Measurements from ENCODE around the gene NUTM2B.
"Not testable (repeated sequence)": the region's sequence is repeated elsewhere in the genome, so short reads cannot be mapped to it uniquely, and the experiment has no call there.

NUTM2B gene

GRCh38 chr10:79687406-79688150 lies 15.4 kb upstream of the NUTM2B start:
- not testable (repeated sequence) for H3K36me3 ChIP-seq (ENCODE audit: control insufficient read depth, insufficient read depth, low read length); H3K9me3 ChIP-seq (ENCODE audit: control insufficient read depth, insufficient read depth, low read length); H3K4me3 ChIP-seq (ENCODE audit: low read depth, low read length); H3K4me1 ChIP-seq (ENCODE audit: control insufficient read depth, insufficient read depth, low read length); H3K27me3 ChIP-seq (ENCODE audit: control insufficient read depth, insufficient read depth, low read length); H3K9ac ChIP-seq (ENCODE audit: low read depth, low read length); H3K27ac ChIP-seq (ENCODE audit: low read depth, low read length)

- not testable (repeated sequence) for H3K9ac ChIP-seq (ENCODE audit: low read depth, low read length); H3K9me3 ChIP-seq (ENCODE audit: control insufficient read depth, insufficient read depth, low read length); H3K4me1 ChIP-seq (ENCODE audit: control insufficient read depth, insufficient read depth, low read length); H3K4me3 ChIP-seq (ENCODE audit: low read depth, low read length); H3K36me3 ChIP-seq (ENCODE audit: control insufficient read depth, insufficient read depth, low read length); H3K27me3 ChIP-seq (ENCODE audit: control insufficient read depth, insufficient read depth, low read length); H3K27ac ChIP-seq (ENCODE audit: low read depth, low read length)
These were observed 14.2 kb upstream of the NUTM2B start for GRCh38 chr10:79688798-79689197.

- H3K9me3 ChIP-seq (ENCODE audit: control insufficient read depth, insufficient read depth, low read length); H3K9ac ChIP-seq (ENCODE audit: low read depth, low read length); H3K27ac ChIP-seq (ENCODE audit: low read depth, low read length); H3K36me3 ChIP-seq (ENCODE audit: control insufficient read depth, insufficient read depth, low read length); H3K4me3 ChIP-seq (ENCODE audit: low read depth, low read length); H3K4me1 ChIP-seq (ENCODE audit: control insufficient read depth, insufficient read depth, low read length); H3K27me3 ChIP-seq (ENCODE audit: control insufficient read depth, insufficient read depth, low read length): not testable (repeated sequence)
These were observed 6.4 kb upstream of the NUTM2B start for GRCh38 chr10:79696596-79696995.

GRCh38 chr10:79697141-79697540 lies 5.9 kb upstream of the NUTM2B start:
- H3K27me3 ChIP-seq (ENCODE audit: control insufficient read depth, insufficient read depth, low read length); H3K4me1 ChIP-seq (ENCODE audit: control insufficient read depth, insufficient read depth, low read length); H3K9ac ChIP-seq (ENCODE audit: low read depth, low read length); H3K27ac ChIP-seq (ENCODE audit: low read depth, low read length); H3K9me3 ChIP-seq (ENCODE audit: control insufficient read depth, insufficient read depth, low read length); H3K4me3 ChIP-seq (ENCODE audit: low read depth, low read length); H3K36me3 ChIP-seq (ENCODE audit: control insufficient read depth, insufficient read depth, low read length): not testable (repeated sequence)

DNA sequence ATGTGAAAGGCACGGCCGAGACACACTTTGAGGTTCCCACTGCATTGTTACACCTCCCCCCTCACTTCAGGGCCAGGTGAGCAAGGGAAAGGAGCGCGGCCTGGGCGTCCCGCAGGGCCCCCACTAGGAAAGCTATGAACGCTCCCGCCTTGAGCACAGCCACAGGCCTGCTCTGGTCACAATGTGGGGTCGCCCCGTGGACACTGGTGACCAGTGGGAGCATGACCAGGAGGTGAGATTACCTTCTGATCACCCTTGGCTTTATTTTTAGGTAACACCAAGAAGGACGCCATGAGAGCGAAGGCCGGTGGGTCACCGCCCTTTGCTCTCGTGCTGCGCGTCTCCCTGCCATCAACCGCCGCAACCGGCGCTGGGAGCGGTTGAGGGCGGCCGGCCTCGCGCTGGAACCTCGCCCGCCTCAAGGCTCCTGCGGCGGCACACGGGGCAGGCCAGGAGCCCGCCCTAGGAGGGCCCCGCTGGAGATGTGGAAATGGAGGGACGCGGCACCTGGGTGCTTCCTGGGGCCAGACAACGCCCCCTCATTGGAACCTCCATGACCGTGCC lies 2.6 kb upstream of the NUTM2B start:
- H3K4me3 ChIP-seq (ENCODE audit: low read depth, low read length); H3K9me3 ChIP-seq (ENCODE audit: control insufficient read depth, insufficient read depth, low read length); H3K27ac ChIP-seq (ENCODE audit: low read depth, low read length); H3K4me1 ChIP-seq (ENCODE audit: control insufficient read depth, insufficient read depth, low read length); H3K36me3 ChIP-seq (ENCODE audit: control insufficient read depth, insufficient read depth, low read length); H3K9ac ChIP-seq (ENCODE audit: low read depth, low read length); H3K27me3 ChIP-seq (ENCODE audit: control insufficient read depth, insufficient read depth, low read length): not testable (repeated sequence)

DNA sequence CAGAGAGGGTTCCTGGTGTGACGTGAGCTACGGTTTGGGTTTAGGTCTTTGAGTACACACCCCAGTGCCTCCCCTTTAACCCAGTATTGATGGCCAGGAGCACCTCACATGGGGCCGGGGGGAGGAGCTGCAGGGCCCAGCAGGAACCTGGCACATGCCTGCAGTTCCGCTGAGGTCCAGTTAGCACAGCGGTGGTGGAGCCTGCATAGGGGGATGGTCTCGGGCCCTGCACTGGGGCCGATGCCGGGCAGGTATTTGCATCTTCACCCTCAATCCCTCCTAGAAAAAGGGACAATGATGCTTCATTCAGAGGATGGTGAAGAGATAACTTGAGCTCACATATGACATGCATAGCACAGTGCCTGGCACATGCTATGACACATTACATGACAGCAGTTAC lies 4.0 kb downstream of the NUTM2B start:
- H3K4me1 ChIP-seq (ENCODE audit: control insufficient read depth, insufficient read depth, low read length); H3K36me3 ChIP-seq (ENCODE audit: control insufficient read depth, insufficient read depth, low read length); H3K4me3 ChIP-seq (ENCODE audit: low read depth, low read length); H3K27ac ChIP-seq (ENCODE audit: low read depth, low read length); H3K27me3 ChIP-seq (ENCODE audit: control insufficient read depth, insufficient read depth, low read length); H3K9me3 ChIP-seq (ENCODE audit: control insufficient read depth, insufficient read depth, low read length); H3K9ac ChIP-seq (ENCODE audit: low read depth, low read length): not testable (repeated sequence)

DNA sequence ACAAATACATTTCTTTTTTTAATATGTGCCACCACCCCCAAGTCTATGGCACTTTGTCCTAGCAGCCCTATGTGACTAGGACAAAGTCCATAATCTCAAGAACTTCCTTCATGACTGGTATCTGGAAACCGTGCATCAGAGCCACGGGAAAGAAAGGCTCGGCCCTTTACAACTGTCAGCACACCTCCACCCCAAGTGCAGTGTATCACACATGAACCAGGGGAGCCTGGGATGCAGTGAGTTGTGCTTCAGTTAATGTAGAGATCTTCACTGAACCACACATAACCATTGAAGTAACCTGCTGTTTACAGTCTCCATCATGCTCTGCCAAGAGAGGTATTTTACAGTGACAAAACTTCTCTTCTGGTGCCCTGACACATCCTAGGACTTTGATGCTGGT lies 11.9 kb downstream of the NUTM2B start:
- not testable (repeated sequence) for H3K27ac ChIP-seq (ENCODE audit: low read depth, low read length); H3K4me1 ChIP-seq (ENCODE audit: control insufficient read depth, insufficient read depth, low read length); H3K9ac ChIP-seq (ENCODE audit: low read depth, low read length); H3K36me3 ChIP-seq (ENCODE audit: control insufficient read depth, insufficient read depth, low read length); H3K27me3 ChIP-seq (ENCODE audit: control insufficient read depth, insufficient read depth, low read length); H3K4me3 ChIP-seq (ENCODE audit: low read depth, low read length); H3K9me3 ChIP-seq (ENCODE audit: control insufficient read depth, insufficient read depth, low read length)

DNA sequence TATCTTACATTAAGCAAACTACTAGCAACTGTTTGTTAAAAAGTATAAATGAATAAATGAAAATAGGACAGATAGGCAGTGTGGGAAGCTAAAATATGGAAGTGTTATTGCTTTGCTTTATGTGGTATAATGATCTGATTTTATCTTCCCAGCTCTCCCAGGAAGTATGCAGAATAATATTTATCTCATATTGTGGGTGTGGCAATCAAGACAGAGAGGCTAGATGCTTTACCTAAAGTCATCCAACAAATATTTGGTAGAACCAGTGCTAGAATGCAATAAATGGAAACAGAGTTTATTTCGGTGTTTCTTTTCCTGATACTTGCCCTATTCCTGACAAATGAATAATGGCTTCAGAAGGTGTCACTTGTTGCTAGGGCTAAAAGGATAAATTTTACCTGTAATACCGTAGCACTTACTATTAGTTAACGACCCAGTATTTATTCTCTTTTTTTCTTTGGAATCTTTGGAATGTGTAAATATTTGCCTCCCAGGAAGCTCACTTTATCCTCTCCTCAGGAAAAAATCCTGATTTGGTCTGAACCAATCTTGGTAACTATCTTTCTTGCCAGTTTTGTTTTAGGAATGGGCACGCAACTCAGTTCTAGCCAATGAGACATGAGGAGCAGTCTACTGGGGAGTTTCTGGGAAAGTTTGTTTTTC lies 14.0 kb downstream of the NUTM2B start:
- H3K9me3 ChIP-seq (ENCODE audit: control insufficient read depth, insufficient read depth, low read length); H3K27ac ChIP-seq (ENCODE audit: low read depth, low read length); H3K4me1 ChIP-seq (ENCODE audit: control insufficient read depth, insufficient read depth, low read length); H3K9ac ChIP-seq (ENCODE audit: low read depth, low read length); H3K27me3 ChIP-seq (ENCODE audit: control insufficient read depth, insufficient read depth, low read length); H3K4me3 ChIP-seq (ENCODE audit: low read depth, low read length); H3K36me3 ChIP-seq (ENCODE audit: control insufficient read depth, insufficient read depth, low read length): not testable (repeated sequence)

GRCh38 chr10:79720000-79720399 lies 17.0 kb downstream of the NUTM2B start:
- H3K9me3 ChIP-seq (ENCODE audit: control insufficient read depth, insufficient read depth, low read length); H3K4me1 ChIP-seq (ENCODE audit: control insufficient read depth, insufficient read depth, low read length); H3K27ac ChIP-seq (ENCODE audit: low read depth, low read length); H3K4me3 ChIP-seq (ENCODE audit: low read depth, low read length); H3K9ac ChIP-seq (ENCODE audit: low read depth, low read length); H3K36me3 ChIP-seq (ENCODE audit: control insufficient read depth, insufficient read depth, low read length); H3K27me3 ChIP-seq (ENCODE audit: control insufficient read depth, insufficient read depth, low read length): not testable (repeated sequence)

DNA sequence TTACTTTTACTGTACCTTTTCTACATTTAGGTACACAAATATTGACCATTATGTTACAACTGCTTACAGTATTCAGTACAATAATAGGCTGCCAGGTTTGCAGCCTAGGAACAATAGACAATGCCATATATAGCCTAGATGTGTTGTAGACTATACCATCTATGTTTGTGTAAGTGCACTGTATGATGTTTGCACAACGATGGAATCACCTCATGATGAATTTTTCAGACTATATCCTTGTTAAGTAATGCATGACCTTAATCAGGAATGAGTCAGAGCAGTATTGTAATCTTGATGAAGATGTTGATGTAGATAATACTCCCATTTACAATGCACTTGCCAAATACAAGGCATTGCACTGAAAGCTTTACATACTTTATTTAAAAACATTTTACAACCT lies 23.6 kb downstream of the NUTM2B start:
- not testable (repeated sequence) for H3K9ac ChIP-seq (ENCODE audit: low read depth, low read length); H3K36me3 ChIP-seq (ENCODE audit: control insufficient read depth, insufficient read depth, low read length); H3K4me3 ChIP-seq (ENCODE audit: low read depth, low read length); H3K27me3 ChIP-seq (ENCODE audit: control insufficient read depth, insufficient read depth, low read length); H3K9me3 ChIP-seq (ENCODE audit: control insufficient read depth, insufficient read depth, low read length); H3K4me1 ChIP-seq (ENCODE audit: control insufficient read depth, insufficient read depth, low read length); H3K27ac ChIP-seq (ENCODE audit: low read depth, low read length)

DNA sequence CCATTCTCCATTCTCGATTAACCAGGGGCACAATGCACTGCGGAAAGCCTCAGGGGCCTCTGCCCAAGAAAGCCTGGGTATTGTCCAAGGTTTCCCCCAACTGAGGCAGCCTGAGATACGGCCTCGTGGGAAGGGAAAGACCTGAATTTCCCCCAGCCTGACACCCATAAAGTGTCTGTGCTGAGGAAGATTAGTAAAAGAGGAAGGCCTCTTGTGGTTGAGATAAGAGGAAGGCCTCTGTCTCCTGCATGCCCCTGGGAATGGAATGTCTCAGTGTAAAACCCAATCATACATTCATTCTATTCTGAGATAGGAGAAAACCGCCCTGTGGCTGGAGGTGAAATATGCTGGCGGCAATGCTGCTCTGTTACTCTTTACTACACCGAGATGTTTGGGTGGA lies 41.8 kb downstream of the NUTM2B start:
- not testable (repeated sequence) for H3K4me1 ChIP-seq (ENCODE audit: control insufficient read depth, insufficient read depth, low read length); H3K9me3 ChIP-seq (ENCODE audit: control insufficient read depth, insufficient read depth, low read length); H3K27me3 ChIP-seq (ENCODE audit: control insufficient read depth, insufficient read depth, low read length); H3K9ac ChIP-seq (ENCODE audit: low read depth, low read length); H3K27ac ChIP-seq (ENCODE audit: low read depth, low read length); H3K4me3 ChIP-seq (ENCODE audit: low read depth, low read length); H3K36me3 ChIP-seq (ENCODE audit: control insufficient read depth, insufficient read depth, low read length)
